CD14-positive monocyte (primary cell): ENCODE data around the gene ACKR2. TPM values are rescaled to one million over a fixed set of nuclear protein-coding genes. Genes with fewer than 3 reads are reported as not detected.

Source experiments
- DNase-seq, 3 donors: peaks; one replicate each; pipeline ENCODE4 v3.0.0-alpha.2; 2011 to 2022
- H2AFZ ChIP-seq: 2 replicates; pipeline ENCODE4 v1.6.0; 2012; ENCODE audit warnings: mild to moderate bottlenecking, low read depth, low read length, inconsistent platforms; ENCODE audit not compliant: insufficient read depth, poor library complexity, severe bottlenecking
- H3K27ac ChIP-seq, 2 donors: 1 replicate in 1 of 2; 2 replicates in 1 of 2; pipeline ENCODE4 v1.5.1; 2012 to 2013; ENCODE audit warnings: low read length in 2 of 2, control low read depth in 1 of 2, inconsistent platforms in 1 of 2, low read depth in 1 of 2, mild to moderate bottlenecking in 1 of 2
- H3K27me3 ChIP-seq, 2 donors: one replicate each; pipeline versions ENCODE4 v1.6.0 to v1.6.1; 2011 to 2013; ENCODE audit warnings: low read length in 2 of 2; ENCODE audit not compliant: control insufficient read depth in 2 of 2, insufficient read depth in 2 of 2
- H3K36me3 ChIP-seq, 2 donors: replicated peaks in 1 of 2; 1 replicate in 1 of 2; 2 replicates in 1 of 2; pipeline versions ENCODE4 v1.5.1 to v1.6.1; 2012 to 2013; ENCODE audit warnings: low read length in 2 of 2, control low read depth in 1 of 2, inconsistent platforms in 1 of 2, mild to moderate bottlenecking in 1 of 2; ENCODE audit not compliant: insufficient read depth in 2 of 2, control insufficient read depth in 1 of 2
- H3K4me1 ChIP-seq, 2 donors: 1 replicate in 1 of 2; 2 replicates in 1 of 2; pipeline versions ENCODE4 v1.5.1 to v1.6.1; 2012 to 2013; ENCODE audit warnings: low read length in 2 of 2, control low read depth in 1 of 2, inconsistent platforms in 1 of 2, mild to moderate bottlenecking in 1 of 2, moderate library complexity in 1 of 2; ENCODE audit not compliant: insufficient read depth in 2 of 2, control insufficient read depth in 1 of 2
- H3K4me2 ChIP-seq: replicated peaks from 2 replicates; pipeline ENCODE3; 2012; ENCODE audit warnings: low read length, moderate library complexity, mild to moderate bottlenecking; ENCODE audit not compliant: poor library complexity, severe bottlenecking; ENCODE audit errors: extremely low read depth
- H3K4me3 ChIP-seq, 3 experiments: fragments of 200-600 bp in 1 of 3; sonication (generic) in 1 of 3; replicated peaks in 1 of 3; 1 replicate in 2 of 3; 2 replicates in 1 of 3; pipeline ENCODE4 v1.5.1; 2011 to 2013; ENCODE audit warnings: low read length in 3 of 3, mild to moderate bottlenecking in 3 of 3, control low read depth in 2 of 3, low read depth in 2 of 3, inconsistent platforms in 1 of 3, moderate library complexity in 1 of 3
- H3K79me2 ChIP-seq: 2 replicates; pipeline ENCODE4 v1.6.0; 2012; ENCODE audit warnings: mild to moderate bottlenecking, control low read depth, inconsistent platforms, low read length, moderate library complexity; ENCODE audit not compliant: insufficient read depth
- H3K9ac ChIP-seq: 2 replicates; pipeline ENCODE4 v1.6.0; 2017; ENCODE audit warnings: low read length, mild to moderate bottlenecking; ENCODE audit not compliant: insufficient read depth, poor library complexity, severe bottlenecking
- H3K9me3 ChIP-seq, 2 donors: replicated peaks in 1 of 2; 1 replicate in 1 of 2; 2 replicates in 1 of 2; pipeline versions ENCODE4 v1.5.1 to v1.6.1; 2012 to 2013; ENCODE audit warnings: low read length in 2 of 2, control low read depth in 1 of 2; ENCODE audit not compliant: control insufficient read depth in 1 of 2, insufficient read depth in 1 of 2
- H4K20me1 ChIP-seq: 2 replicates; pipeline ENCODE4 v1.6.0; 2012; ENCODE audit warnings: mild to moderate bottlenecking, low read length, control low read depth, moderate library complexity; ENCODE audit not compliant: insufficient read depth
- H3K27ac Mint-ChIP-seq, 7 donors: one replicate each; pipeline ENCODE4 v1.8.0; 2020; ENCODE audit warnings: mild to moderate bottlenecking in 7 of 7, mixed read lengths in 7 of 7, moderate library complexity in 6 of 7, inconsistent platforms in 2 of 7
- H3K27me3 Mint-ChIP-seq, 3 donors: one replicate each; pipeline ENCODE4 v1.8.0; 2021 to 2022; ENCODE audit warnings: low read depth in 3 of 3, mild to moderate bottlenecking in 3 of 3, mixed read lengths in 3 of 3, moderate library complexity in 3 of 3, inconsistent platforms in 1 of 3
- H3K36me3 Mint-ChIP-seq, 2 donors: one replicate each; pipeline ENCODE4 v1.8.0; 2020; ENCODE audit warnings: mixed read lengths in 2 of 2, inconsistent platforms in 1 of 2, mild to moderate bottlenecking in 1 of 2
- H3K4me1 Mint-ChIP-seq: one replicate; pipeline ENCODE4 v1.8.0; 2020; ENCODE audit warnings: mild to moderate bottlenecking, mixed read lengths
- H3K4me3 Mint-ChIP-seq, 2 donors: one replicate each; pipeline ENCODE4 v1.8.0; 2020; ENCODE audit warnings: mild to moderate bottlenecking in 2 of 2, mixed read lengths in 2 of 2, moderate library complexity in 1 of 2
- H3K9me3 Mint-ChIP-seq, 7 donors: one replicate each; pipeline ENCODE4 v1.8.0; 2020 to 2022; ENCODE audit warnings: mixed read lengths in 7 of 7, mild to moderate bottlenecking in 6 of 7, moderate library complexity in 6 of 7, inconsistent platforms in 2 of 7
- WGBS: methylation state at CpG from one replicate; pipeline ENCODE4 v1.1.5; 2013; ENCODE audit warnings: missing lambda C conversion rate; ENCODE audit not compliant: insufficient coverage; 5-methylcytosine and 5-hydroxymethylcytosine counted together
- intact Hi-C, 2 donors: fragments of 100-400 bp; cut with micrococcal nuclease; formaldehyde crosslinking; loops; one replicate each; pipeline versions ENCODE4 v1.15.0 to v1.15.1; 2023
- polyA plus RNA-seq, 3 donors: library from polyadenylated mRNA; depleted of rRNA in 1 of 3; unstranded in 2 of 3; stranded (reverse) in 1 of 3; fragments of 300-500 nt in 2 of 3; fragments of >200 nt in 1 of 3; fragmentation: Illumina TruSeq in 2 of 3; gene quantifications; 1 replicate in 2 of 3; 2 replicates in 1 of 3; pipeline ENCODE4 v1.2.3, GENCODE V29; 2012 to 2021
- TF ChIP-seq, protein P1 (sequence below): fragments of 200-600 bp; IDR thresholded peaks from one replicate; pipeline ENCODE4 v1.8.0; 2022; ENCODE audit warnings: antibody characterized with exemption, mild to moderate bottlenecking

Gene ACKR2
- polyA plus RNA-seq, 3 donors = 0.49 TPM; not detected in 2

DNA sequence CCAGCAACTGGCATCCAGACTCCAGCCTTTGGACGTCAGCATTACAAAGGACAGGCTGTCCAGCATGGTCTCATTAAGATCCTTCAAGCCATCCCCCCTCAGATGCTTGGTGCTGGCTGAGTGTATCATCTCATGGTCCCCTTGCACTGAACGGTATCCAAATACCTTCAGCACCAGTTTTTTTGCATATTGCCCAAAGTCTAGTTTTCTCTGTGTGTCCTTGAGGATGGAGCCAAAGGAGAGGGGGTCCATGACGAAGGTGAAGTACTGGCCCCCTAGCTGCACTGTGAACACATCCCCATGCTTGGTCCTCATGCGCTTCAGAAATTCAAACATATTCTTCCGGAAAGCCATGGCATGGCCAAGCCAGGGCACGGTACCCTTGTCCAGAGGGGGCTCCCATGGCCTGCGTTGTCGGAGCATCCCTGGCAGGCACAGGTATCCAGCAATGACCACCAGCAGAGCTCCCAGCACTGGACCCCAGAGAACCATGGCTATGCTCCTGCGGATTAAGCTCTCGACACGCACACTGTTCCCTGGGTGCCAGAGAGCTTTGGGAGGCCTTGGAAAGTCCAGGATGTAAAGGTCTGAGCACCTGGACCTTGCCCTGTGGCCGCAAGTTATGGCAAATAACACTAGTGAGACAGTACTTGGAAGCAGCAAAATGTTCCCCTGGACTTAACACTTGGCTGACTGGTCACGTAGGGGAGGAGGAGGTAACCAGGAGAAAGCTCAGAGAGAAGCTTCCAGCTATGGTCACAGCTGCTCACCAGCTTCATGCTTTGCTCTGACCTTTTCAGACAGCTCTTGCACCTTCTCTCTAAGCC is 66.3 kb downstream of the ACKR2 start, which contains the start of gene CYP8B1:
Gene CYP8B1, minus strand, starts transcription at position 555 of the 827 bp plus-strand sequence. Its CDS starts 63 bp downstream, at position 492.
- Histone ChIP-seq H3K4me1 (peaks cover 3% of the 10 kb centered on the region in 2 donors), H3K79me2 (no peaks in the 10 kb centered on the region), H3K27me3 (peaks cover 0 to 7% of the 10 kb centered on the region in 2 donors), H3K36me3 (no peaks in the 10 kb centered on the region), H3K4me2 (no peak within 1 kb of the TSS), H2AFZ (no peak within 1 kb of the TSS), H3K9ac (no peak within 1 kb of the TSS), H3K9me3 (no peaks in the 10 kb centered on the region), H3K4me3 (no peak within 1 kb of the TSS), H4K20me1 (no peaks in the 10 kb centered on the region), H3K27ac (no peak within 1 kb of the TSS)
- H3K27me3 Mint-ChIP-seq = peaks cover 5 to 12% (median 5%) of the 10 kb centered on the region in 3 donors
- peaks cover 0 to 2% of the 10 kb centered on the region in 2 donors for H3K36me3 Mint-ChIP-seq
- peaks cover 3% of the 10 kb centered on the region for H3K4me1 Mint-ChIP-seq
- no peak for DNase-seq
- H3K27ac Mint-ChIP-seq = no peak within 1 kb of the TSS
- H3K9me3 Mint-ChIP-seq = peaks cover 0 to 2% (median 0%) of the 10 kb centered on the region in 7 donors
- no peak within 1 kb of the TSS for H3K4me3 Mint-ChIP-seq
- 95% methylated on average over 10 of the region's 13 CpGs for WGBS
- TF ChIP-seq, protein P1, sequence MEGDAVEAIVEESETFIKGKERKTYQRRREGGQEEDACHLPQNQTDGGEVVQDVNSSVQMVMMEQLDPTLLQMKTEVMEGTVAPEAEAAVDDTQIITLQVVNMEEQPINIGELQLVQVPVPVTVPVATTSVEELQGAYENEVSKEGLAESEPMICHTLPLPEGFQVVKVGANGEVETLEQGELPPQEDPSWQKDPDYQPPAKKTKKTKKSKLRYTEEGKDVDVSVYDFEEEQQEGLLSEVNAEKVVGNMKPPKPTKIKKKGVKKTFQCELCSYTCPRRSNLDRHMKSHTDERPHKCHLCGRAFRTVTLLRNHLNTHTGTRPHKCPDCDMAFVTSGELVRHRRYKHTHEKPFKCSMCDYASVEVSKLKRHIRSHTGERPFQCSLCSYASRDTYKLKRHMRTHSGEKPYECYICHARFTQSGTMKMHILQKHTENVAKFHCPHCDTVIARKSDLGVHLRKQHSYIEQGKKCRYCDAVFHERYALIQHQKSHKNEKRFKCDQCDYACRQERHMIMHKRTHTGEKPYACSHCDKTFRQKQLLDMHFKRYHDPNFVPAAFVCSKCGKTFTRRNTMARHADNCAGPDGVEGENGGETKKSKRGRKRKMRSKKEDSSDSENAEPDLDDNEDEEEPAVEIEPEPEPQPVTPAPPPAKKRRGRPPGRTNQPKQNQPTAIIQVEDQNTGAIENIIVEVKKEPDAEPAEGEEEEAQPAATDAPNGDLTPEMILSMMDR = no peak
- intact Hi-C loops = no loop called here

DNA sequence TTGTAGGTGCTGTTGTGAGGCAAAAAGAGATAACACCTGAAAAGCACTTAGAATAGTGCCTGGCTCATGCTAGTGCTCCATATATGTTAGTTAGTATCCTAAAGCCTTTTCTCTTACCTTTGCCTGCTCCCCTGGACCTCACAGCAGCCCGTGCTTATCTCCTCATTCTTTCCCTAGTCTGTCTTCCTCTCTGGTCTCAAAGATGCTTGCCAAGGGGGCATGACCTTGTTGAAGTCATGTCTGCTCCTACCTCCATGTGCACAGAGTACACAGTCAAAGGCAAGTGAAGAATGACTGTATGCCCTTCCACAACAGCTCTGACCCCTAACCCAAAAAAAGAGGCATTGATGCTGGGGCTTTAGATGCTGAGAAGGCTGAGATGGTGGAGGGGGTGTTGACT is 67.2 kb downstream of the ACKR2 start:
- H2AFZ ChIP-seq = no peak overlapping the region
- no peaks in the 10 kb centered on the region for H3K36me3 ChIP-seq
- H3K4me1 Mint-ChIP-seq = peaks cover 8% of the 10 kb centered on the region
- peaks cover 12% of the 10 kb centered on the region in 2 donors for H3K4me1 ChIP-seq
- H3K9me3 Mint-ChIP-seq = peaks cover 0 to 2% (median 0%) of the 10 kb centered on the region in 7 donors
- no peaks in the 10 kb centered on the region for H3K9me3 ChIP-seq
- DNase-seq = no peak
- no peaks in the 10 kb centered on the region for H3K79me2 ChIP-seq
- H3K36me3 Mint-ChIP-seq = peaks cover 0 to 2% of the 10 kb centered on the region in 2 donors
- H3K4me3 ChIP-seq = no peak overlapping the region
- no peak overlapping the region for H3K9ac ChIP-seq
- peaks cover 0 to 10% of the 10 kb centered on the region in 2 donors for H3K27me3 ChIP-seq
- H3K4me2 ChIP-seq = no peak overlapping the region
- no peak overlapping the region for H3K27ac Mint-ChIP-seq
- TF ChIP-seq, protein P1 = no peak
- 67% methylated on average over 1 of the region's 1 CpG for WGBS
- no peak overlapping the region for H3K4me3 Mint-ChIP-seq
- peaks cover 5 to 12% (median 9%) of the 10 kb centered on the region in 3 donors for H3K27me3 Mint-ChIP-seq
- intact Hi-C loops = no loop called here
- no peaks in the 10 kb centered on the region for H4K20me1 ChIP-seq
- H3K27ac ChIP-seq = no peak overlapping the region
